Epithelial cell of umbilical artery (primary cell): ENCODE data around the gene PDPR. TPM values are rescaled to one million over a fixed set of nuclear protein-coding genes. Genes with fewer than 3 reads are reported as not detected.

Source experiments
- total RNA-seq: library from RNA; depleted of rRNA; stranded (reverse); fragments of >200 nt; gene quantifications from 2 replicates; pipeline ENCODE4 v1.2.3, GENCODE V29; 2014

PDPR gene
- 13.6 and 22.2 TPM in 2 replicates for total RNA-seq

DNA sequence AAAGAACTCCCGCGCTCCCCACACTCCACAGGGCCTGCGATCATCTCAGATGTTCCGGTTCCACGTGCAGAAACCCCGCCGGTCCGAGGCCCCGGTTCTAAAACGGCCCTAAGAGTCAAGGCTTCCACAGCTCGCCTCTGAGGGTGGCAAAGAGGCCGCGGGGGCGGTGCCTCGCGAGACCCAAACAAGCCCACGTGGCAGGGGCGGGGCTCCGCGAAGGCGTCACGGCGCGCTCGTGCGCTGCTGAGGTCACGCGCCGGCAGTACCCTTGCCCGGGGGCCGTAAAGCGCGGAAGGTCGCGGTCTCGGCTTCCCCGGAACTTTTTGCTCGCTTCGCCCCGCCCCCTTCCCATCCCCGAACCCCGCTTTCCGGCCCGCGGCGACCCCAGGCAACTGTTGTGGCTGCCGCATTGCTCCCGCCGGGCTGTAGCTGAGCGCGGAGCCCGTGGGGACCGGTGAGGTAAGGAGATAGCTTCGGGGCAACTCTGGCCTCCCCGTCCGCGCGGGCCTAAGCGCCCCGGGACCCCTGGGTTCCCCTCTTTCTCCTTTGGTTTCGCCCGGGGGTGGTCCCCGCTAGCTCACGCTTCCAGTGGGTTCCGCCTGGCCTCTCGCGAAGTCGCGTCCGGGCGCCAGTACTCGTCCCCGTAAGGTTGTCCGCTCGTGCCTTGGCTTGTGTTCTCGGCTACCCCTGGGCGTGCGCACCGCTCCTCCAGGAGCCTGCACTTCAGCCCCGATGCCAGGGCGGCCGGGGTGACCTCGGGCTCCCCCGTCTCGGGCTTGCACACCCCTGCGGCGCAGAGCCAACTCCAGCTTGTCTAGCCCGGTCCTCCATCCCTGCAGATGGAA is at the start of gene PDPR:
Gene PDPR (plus strand): TSS at position 351 of the 845 bp plus-strand sequence. CDS start 6,161 bp downstream, outside the sequence.

GRCh38 chr16:70173212-70173837 is 59.2 kb downstream of the PDPR start, which contains the start of gene CLEC18C:
Gene CLEC18C, plus strand, starts transcription at chr16:70173787. Its CDS starts 492 bp downstream, at chr16:70174279.

Other genes with a start within 250 kb of the PDPR start
- 0.61 TPM in 1 of 2 replicates, not detected in the other for gene CLEC18A, start 163.0 kb upstream of the PDPR start, total RNA-seq
- gene CLEC18C, start 59.5 kb downstream of the PDPR start, total RNA-seq: under 0.01 and 0.15 TPM in 2 replicates
- 30.9 and 33.3 TPM in 2 replicates for gene EXOSC6, start 137.6 kb downstream of the PDPR start, total RNA-seq
- 126 and 166 TPM in 2 replicates for gene AARS1, start 175.2 kb downstream of the PDPR start, total RNA-seq
- gene DDX19B, start 184.9 kb downstream of the PDPR start, total RNA-seq: 17.2 and 31.5 TPM in 2 replicates
- 32.2 and 39.7 TPM in 2 replicates for gene DDX19A, start 232.6 kb downstream of the PDPR start, total RNA-seq